IPS-18c (cell line): ENCODE results near the gene CT55.
"Not testable (repeated sequence)": the region's sequence is repeated elsewhere in the genome, so short reads cannot be mapped to it uniquely, and the experiment has no call there.

Experiments
- H3K4me3 ChIP-seq: 2 replicates; pipeline ENCODE4 v1.7.0; 2013; ENCODE audit warnings: low read depth, mild to moderate bottlenecking, low read length, moderate library complexity; ENCODE audit not compliant: insufficient read depth
- H3K9me3 ChIP-seq: one replicate; pipeline ENCODE4 v1.6.1; 2013; ENCODE audit warnings: mild to moderate bottlenecking, low read length, moderate library complexity; ENCODE audit not compliant: control insufficient read depth, insufficient read depth

CT55 gene

GRCh38 chrX:135170877-135171519 lies at the start of gene CT55:
Gene CT55, minus strand, starts transcription at chrX:135171398. Its CDS starts 227 bp downstream, at chrX:135171171.
- H3K4me3 ChIP-seq, result no peak within 1 kb of the TSS
- peaks cover 7% of the 10 kb centered on the region for H3K9me3 ChIP-seq

GRCh38 chrX:135213200-135213844 lies 42.1 kb upstream of the CT55 start:
- no peak overlapping the region for H3K4me3 ChIP-seq
- no peaks in the 10 kb centered on the region for H3K9me3 ChIP-seq

- not testable (repeated sequence) for H3K4me3 ChIP-seq, H3K9me3 ChIP-seq
Observed at GRCh38 chrX:135206427-135206826, 35.2 kb upstream of the CT55 start.

- Histone ChIP-seq H3K4me3 (no peak overlapping the region), H3K9me3 (peaks cover 8% of the 10 kb centered on the region)
Observed at GRCh38 chrX:135200297-135200696, 29.1 kb upstream of the CT55 start.

- H3K9me3 ChIP-seq, result peaks cover 4% of the 10 kb centered on the region
- no peak overlapping the region for H3K4me3 ChIP-seq
Observed at GRCh38 chrX:135194684-135195083, 23.5 kb upstream of the CT55 start.

- no peak overlapping the region for H3K4me3 ChIP-seq
- peaks cover 4% of the 10 kb centered on the region for H3K9me3 ChIP-seq
Observed at GRCh38 chrX:135193740-135194139, 22.5 kb upstream of the CT55 start.

GRCh38 chrX:135191838-135192237 lies 20.6 kb upstream of the CT55 start:
- Histone ChIP-seq H3K4me3 (no peak overlapping the region), H3K9me3 (peaks cover 4% of the 10 kb centered on the region)

- Histone ChIP-seq H3K4me3 (no peak overlapping the region), H3K9me3 (peaks cover 2% of the 10 kb centered on the region)
Observed at GRCh38 chrX:135185795-135186443, 14.7 kb upstream of the CT55 start.

- H3K4me3 ChIP-seq, result no peak overlapping the region
- H3K9me3 ChIP-seq, result peaks cover 2% of the 10 kb centered on the region
Observed at GRCh38 chrX:135178636-135179035, 7.4 kb upstream of the CT55 start.

GRCh38 chrX:135170468-135170867 lies 730 bp downstream of the CT55 start:
- peaks cover 7% of the 10 kb centered on the region for H3K9me3 ChIP-seq
- H3K4me3 ChIP-seq, result no peak overlapping the region

- not testable (repeated sequence) for H3K9me3 ChIP-seq, H3K4me3 ChIP-seq
Observed at GRCh38 chrX:135169534-135169933, 1.7 kb downstream of the CT55 start.

- H3K9me3 ChIP-seq, result peaks cover 7% of the 10 kb centered on the region
- no peak overlapping the region for H3K4me3 ChIP-seq
Observed at GRCh38 chrX:135168486-135168885, 2.7 kb downstream of the CT55 start.

GRCh38 chrX:135154688-135155087 lies 16.5 kb downstream of the CT55 start:
- not testable (repeated sequence) for H3K9me3 ChIP-seq, H3K4me3 ChIP-seq

GRCh38 chrX:135126145-135126544 lies 45.1 kb downstream of the CT55 start:
- not testable (repeated sequence) for H3K9me3 ChIP-seq, H3K4me3 ChIP-seq

- H3K4me3 ChIP-seq, H3K9me3 ChIP-seq: not testable (repeated sequence)
Observed at GRCh38 chrX:135120056-135120576, 51.1 kb downstream of the CT55 start, which contains the start of gene ETDB. Gene ETDB, minus strand, starts transcription at chrX:135120526. Its CDS starts 1,265 bp downstream, at chrX:135119261.

GRCh38 chrX:135116064-135116463 lies 55.1 kb downstream of the CT55 start:
- H3K4me3 ChIP-seq, H3K9me3 ChIP-seq: not testable (repeated sequence)

GRCh38 chrX:135114392-135114791 lies 56.8 kb downstream of the CT55 start:
- Histone ChIP-seq H3K4me3 (no peak overlapping the region), H3K9me3 (peaks cover 9% of the 10 kb centered on the region)

- Histone ChIP-seq H3K9me3 (peaks cover 9% of the 10 kb centered on the region), H3K4me3 (no peak overlapping the region)
Observed at GRCh38 chrX:135112743-135113142, 58.5 kb downstream of the CT55 start.
